NB4 (cell line): ENCODE measurements around the gene RSPO3.

ENCODE experiments used
- CTCF ChIP-seq: IDR thresholded peaks from one replicate; pipeline ENCODE4 v1.5.1; 2012; ENCODE audit warnings: low read depth, low read length
- MAX ChIP-seq: IDR thresholded peaks from 2 replicates; pipeline ENCODE4 v1.6.1; 2011; ENCODE audit warnings: low read depth, low read length
- MYC ChIP-seq: IDR thresholded peaks from 2 replicates; pipeline ENCODE4 v1.6.1; 2011; ENCODE audit warnings: low read depth, low read length
- POLR2A ChIP-seq: IDR thresholded peaks from 2 replicates; pipeline ENCODE4 v1.6.1; 2011; ENCODE audit warnings: mild to moderate bottlenecking; ENCODE audit not compliant: insufficient read length; ENCODE audit errors: extremely low read depth

- TF ChIP-seq POLR2A (no peak), CTCF (no peak), MYC (no peak), MAX (no peak)
Observed at GRCh38 chr6:127205036-127205435, 86.6 kb downstream of the RSPO3 start.
